ENCODE results near the gene SUCLG2.

The SUCLG2 gene

DNA sequence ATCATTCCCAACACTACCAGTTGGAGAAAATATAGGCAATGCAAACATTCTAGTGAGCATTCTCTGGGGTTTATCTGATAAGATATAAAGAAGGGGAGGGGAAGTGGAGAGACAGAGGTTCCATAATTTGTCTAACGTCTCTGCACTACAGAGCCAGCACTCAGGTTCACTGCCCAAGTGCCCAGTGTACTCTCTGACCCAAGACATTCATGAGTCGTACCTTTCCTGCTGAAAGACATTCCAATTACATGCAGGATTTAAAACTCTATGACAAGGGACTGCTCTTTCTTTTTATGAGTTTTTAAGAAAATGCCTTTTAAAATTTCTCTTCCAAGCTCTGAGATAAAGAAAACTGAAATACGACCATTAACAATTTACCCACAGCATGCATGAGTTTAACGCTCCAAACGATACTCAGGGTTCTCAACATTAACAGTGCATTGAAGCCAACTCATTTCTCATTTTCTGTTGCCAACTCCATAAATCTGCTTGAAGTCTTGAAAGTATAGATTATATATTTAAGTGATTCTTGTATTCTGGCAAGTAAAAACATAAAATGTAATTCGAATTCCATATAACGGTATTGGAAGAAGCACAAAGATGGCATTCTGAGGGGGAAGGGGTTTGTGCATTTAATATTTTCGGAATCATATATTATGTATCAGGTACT lies 193.4 kb downstream of the SUCLG2 start:
- DNase-seq (ENCODE audit: low spot score) (peak; percentile 50), FAIRE-seq (no peak)

DNA sequence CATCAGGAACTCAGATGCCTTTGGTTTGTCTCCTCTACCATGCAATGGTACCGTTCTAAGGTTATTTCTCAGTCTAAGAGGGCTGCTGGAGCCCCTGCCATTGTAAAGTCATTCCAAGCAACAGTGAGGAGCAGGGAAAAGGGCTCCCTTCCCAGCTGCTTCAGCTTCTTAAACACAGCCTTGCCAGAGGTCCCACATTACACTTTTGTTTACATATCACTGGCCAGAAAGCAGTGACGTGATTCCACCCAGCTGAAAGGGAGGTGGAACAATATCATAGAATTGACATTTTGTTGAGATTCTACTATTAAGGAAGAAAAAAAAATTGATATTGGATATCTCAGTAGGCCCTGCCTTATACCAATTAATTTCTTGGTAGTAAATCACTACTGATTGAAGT lies 194.6 kb downstream of the SUCLG2 start:
- FAIRE-seq = no peak
- DNase-seq (ENCODE audit: low spot score) = no peak

DNA sequence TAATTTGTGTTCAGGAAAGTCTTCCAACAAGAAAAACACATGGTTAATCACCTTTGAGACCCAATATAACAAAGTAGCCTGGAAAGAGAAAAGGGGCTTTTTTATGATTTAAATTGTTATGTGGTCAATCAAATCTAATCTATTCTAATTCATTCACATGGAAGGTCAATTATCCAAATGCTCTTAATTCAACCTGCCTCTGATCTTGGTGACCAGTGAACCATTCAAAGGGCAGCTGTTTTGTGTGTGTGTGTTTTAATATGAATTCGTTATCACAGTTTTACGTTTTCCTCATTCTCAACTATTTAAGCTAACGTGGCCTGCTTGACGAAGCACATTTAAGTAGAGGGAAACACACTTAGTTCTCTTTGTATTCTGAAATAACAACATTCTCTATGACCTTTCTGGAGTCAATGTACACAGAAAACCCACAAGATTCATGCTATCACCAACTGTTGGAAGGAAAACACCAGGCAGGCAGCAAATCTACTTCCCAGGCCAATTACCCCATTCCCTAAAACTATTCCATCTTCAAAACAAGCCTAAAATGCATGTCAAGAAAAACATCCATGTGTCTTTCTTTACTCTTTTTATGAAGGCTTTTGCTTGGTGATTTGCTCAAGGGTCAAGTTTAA lies 195.4 kb downstream of the SUCLG2 start:
- no peak for DNase-seq (ENCODE audit: low spot score)
- no peak for FAIRE-seq

DNA sequence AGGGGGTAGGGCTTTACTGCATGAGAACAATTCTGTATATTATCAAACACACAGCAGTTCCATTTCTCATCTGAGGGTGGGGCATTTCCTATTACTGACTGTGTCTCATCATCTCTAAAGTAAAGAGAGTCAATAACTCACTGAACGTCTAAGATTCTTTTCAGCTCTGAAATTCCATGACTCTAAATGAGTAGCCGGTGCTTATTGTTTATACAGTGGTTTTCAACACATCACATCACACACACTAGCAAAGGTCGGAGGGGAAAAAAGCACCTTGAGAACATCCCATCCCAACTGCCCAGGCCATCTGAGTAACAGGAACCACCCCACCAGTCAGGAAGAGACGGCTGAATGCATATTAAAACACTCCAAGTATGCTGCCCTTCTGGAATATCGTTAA lies 196.0 kb downstream of the SUCLG2 start:
- DNase-seq (ENCODE audit: low spot score) (no peak), FAIRE-seq (no peak)

DNA sequence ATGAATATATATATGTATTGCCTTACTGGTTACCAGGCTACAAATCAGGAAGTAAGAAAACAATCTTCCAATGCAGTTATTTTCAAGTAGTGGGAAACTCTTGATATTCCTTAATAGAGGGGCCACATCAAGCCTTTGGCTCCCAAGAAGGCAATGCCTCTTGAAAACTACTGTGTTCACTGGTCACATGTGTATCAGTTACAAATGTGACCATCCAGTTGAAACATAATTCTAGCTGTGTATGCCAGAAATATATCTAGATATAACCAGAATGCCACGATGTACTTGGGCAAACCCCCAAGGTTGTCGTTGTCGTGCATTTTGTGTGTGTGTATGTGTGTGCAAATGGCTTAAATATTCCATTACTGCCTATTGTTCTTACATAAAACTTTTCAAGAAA lies 200.8 kb downstream of the SUCLG2 start:
- FAIRE-seq = no peak
- DNase-seq (ENCODE audit: low spot score) = no peak

DNA sequence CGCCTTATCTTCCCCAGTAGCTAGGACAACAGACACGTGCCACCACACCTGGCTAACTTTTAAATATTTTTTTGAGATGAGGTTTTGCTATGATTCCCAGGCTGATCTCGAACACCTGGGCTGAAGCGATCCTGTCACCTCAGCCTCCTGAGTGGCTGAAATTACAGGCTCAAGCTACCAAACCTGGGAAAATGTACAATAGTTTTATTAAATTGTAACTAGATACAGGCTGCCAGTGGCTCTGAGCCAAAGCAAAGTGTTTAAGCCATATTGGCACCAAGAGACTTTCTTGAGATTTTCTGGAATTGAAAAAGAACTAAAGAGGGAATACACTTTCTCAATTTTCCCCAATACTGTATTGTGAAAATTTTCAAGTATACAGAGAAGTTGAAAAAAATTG lies 204.3 kb downstream of the SUCLG2 start:
- FAIRE-seq = no peak
- no peak for DNase-seq (ENCODE audit: low spot score)

DNA sequence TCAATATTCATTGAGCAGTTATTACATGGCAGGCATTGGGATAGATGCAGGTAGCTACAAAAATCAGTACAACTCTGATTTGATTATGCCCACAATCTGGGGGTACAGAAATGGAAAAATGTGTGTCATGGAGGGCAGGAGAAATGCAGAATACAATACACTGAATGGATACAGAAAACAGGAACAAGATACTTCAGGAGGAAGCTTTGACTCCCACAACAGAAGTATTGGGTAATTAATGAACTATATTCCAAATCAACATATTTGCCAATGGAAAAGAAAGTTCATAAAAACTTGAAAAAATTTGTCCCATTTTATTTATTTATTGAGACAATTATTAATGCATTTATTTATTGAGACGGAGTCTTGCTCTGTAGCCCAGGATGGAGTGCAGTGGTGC lies 207.0 kb downstream of the SUCLG2 start:
- DNase-seq (ENCODE audit: low spot score) (no peak), FAIRE-seq (no peak)

DNA sequence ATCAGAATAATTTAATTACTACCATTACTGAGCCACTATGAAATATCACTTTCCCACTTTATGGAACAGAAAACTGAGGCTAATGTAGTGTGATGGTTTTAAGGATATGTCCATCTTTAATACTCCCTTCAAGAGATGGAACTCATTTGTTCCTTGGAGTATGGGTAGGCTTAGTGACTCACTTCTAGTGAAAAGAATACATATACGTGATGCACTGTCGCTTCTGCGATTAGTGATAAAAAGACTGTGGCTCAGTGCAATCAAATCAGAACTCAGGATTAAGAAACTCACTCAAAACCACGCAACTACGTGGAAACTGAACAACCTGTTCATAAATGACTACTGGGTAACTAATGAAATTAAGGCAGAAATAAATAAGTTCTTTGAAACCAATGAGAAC lies 216.6 kb downstream of the SUCLG2 start:
- DNase-seq (ENCODE audit: low spot score) = no peak
- FAIRE-seq = no peak

DNA sequence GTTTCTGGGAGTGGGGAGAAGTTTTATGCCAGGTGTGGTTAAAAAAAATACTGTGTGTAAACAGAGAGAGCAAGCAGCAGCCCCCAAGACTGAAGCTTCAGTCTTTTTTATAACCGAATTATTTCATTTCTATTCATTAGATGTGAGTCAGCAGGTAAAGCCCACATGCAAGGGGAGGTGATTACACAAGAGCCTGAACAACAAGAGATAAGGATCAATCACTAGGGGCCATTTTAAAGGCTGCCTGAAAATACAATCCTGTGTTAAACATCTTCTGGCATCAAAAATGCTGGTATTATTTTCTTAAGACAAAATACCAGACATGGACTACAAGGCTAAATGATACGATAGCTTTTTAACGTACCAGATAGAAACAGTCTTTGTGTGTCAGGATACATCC lies 217.3 kb downstream of the SUCLG2 start:
- DNase-seq (ENCODE audit: low spot score) (no peak), FAIRE-seq (no peak)

DNA sequence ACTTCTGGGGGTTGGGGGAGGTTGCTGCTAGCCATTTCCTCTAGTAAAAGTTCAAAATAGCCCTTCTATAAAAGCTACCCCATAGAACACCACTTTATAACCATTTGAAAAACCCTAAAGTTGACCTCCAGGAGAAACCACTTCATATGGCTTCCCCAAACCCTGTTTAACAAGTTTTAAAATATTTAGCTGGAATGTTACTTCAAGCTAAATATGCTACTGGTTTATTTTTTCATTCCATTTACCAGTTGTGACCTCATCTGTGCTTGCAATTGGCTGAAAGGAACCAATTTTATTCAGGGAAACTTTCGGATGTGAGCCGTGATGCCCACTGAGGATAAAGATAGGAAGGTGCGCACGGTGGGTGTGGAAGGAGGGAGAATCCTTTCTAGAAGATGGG lies 221.3 kb downstream of the SUCLG2 start:
- DNase-seq (ENCODE audit: low spot score) = no peak
- no peak for FAIRE-seq

DNA sequence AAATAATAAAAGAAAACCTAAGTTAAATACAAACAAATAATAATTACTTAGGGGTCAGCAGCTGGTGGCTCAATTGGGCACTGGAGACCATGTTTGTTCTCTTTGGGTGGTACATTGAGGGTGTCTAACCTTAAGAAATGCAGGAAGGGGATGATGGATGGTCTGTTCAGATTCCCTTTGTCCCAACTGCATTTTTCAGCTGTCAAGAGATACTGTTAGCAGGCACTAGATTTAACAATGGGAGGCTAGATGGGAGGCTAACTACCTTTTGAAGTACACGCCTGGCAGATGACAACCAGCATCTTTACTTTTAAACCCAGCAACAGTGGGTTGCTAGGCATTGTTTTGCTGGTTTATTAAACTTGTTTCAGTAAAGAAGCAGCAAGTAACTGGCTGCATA lies 222.5 kb downstream of the SUCLG2 start:
- FAIRE-seq (no peak), DNase-seq (ENCODE audit: low spot score) (no peak)

DNA sequence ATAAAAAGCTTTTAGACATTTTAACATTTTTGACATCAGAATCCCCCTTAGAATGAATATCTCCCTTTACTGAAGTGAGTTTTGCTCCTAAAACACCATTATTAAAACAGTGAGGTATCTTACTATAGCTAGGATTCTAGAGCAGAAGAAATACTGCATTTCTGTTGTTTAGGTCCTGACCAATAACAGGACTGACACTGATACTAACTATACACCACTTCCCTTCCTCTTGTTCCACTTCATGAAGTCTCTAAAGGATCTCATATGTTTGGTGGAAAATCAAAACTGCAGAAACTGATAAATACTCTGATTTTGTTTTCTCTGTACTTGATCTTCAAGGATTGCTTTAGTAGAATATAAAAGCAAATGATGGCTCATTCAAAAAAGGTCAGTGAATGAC lies 230.7 kb downstream of the SUCLG2 start:
- FAIRE-seq = no peak

DNA sequence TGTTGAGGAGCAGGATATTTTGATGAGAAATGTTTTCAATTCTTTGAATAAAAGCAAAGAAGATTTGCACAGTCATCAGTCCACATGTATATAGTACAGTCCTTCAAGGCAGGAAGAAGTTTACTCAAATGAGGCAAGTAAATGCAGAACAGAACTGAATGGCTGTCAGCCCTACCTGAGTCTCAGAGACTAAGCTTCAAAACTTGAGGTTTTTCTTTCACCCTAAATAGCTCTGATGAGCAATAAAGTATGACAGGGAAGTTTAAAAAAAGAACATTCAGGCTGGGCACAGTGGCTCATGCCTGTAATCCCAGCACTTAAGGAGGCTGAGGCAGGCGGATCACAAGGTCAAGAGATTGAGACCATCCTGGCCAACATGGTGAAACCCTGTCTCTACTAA lies 232.5 kb downstream of the SUCLG2 start:
- DNase-seq (ENCODE audit: low spot score) (no peak), FAIRE-seq (no peak)

More for the DNA sequence above, 230.7 kb downstream of the SUCLG2 start:
- no peak for DNase-seq (ENCODE audit: low spot score)

DNA sequence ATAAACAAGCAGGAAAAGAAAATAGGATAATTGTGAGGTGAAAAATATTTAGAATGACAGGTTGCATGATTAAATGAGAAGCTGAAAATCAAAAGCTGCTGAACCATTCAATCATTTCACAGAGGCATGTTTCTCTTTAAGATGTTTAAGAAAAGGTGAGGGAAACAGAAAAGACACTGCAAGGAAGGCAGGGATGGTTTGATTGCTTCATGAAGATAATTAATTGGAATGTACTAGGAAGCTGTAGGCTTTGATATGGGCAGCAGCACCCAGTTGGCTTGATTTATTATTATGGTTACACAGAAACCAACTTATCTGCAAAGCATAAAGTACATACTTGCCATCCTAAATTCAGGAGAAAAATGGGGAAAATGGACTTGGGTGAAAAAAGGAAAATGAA lies 234.6 kb downstream of the SUCLG2 start:
- FAIRE-seq (no peak), DNase-seq (ENCODE audit: low spot score) (no peak)

DNA sequence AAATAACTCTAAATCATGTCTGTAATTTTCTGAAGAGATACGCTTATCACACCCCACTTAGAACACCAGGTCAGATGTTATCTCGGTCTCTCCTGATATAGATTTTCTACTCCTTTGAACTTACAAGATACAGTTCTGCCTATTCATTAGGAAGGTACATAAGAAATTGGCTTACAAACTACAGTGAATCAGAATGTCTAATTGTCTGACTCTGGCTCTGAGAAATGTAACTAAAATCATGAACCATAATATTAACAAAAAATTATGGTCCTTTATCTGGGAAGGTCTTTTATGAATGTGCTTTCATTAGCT lies 235.2 kb downstream of the SUCLG2 start:
- FAIRE-seq (no peak), DNase-seq (ENCODE audit: low spot score) (no peak)

DNA sequence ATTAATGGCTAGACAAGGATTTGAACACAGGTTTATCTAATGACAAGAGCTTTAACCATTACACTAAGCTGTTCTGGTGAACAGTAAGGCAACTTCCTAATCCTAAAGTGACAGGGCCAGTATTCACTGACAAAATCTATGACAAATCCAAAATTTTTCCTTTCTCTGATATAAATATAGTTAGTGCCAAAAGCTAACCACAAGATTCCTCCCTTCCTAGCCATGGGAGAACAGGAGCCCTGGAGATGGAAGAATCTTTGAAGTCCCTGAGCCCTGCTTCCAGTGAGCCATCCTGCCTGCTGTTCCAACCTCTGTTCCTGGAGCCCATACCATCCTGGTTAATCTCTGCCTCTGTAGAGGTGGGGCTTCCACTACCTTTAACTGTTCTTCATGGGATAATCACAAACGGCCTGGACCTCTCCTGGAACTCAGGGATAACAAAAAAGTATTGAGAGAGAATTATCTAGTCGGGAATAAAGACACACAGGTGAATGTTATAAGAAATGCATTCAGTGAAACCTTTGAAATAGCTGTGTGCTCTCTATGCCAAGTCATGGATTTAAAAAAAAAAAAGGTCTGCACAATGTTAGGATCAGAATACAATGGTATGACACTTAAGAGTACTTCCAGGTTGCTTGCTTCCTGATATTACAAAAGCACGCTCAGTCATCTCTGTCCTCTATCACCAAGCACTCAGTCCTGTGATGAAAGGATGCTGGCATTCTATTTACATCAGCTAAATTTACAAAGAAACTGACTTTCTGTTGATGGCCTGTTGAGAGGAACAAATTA lies 235.8 kb downstream of the SUCLG2 start:
- FAIRE-seq = no peak
- DNase-seq (ENCODE audit: low spot score) = no peak

DNA sequence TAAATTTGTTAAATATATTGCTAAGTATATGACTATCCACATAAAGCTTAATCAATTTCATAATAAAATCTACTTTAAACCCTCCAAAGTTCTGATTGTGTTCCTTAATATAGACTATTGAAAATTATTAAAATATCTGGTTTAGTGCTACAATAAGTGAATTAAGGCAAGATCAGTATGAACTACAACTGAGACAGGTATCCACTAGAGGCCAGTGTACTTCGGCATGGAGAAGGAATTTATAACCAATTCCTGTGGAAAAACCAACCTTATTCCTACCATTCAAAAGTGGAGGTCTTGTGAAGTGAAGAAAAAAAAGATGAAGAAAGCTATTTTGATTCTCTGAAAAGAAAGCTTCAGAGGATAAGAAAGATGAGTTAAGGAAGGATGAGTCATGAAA lies 237.7 kb downstream of the SUCLG2 start:
- DNase-seq (ENCODE audit: low spot score) (no peak), FAIRE-seq (no peak)

DNA sequence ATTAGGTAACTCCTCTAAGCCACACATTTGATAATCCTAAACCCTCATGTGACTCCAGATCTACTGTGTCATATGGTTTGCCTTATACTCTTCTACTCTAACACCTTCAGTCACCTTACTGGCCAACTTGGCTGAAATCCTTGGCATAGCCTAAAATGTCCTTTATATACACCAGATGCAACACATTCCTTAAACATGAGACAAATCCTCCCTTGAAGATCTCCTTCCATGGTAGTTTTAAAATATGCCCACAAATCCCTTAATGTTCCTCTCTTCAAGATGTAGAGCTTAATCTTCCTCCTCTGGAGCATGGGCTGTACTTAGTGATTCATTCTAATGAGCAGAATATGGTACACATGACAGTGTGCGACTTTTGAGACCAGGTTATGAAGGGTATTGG lies 238.9 kb downstream of the SUCLG2 start:
- no peak for FAIRE-seq
- DNase-seq (ENCODE audit: low spot score) = no peak

DNA sequence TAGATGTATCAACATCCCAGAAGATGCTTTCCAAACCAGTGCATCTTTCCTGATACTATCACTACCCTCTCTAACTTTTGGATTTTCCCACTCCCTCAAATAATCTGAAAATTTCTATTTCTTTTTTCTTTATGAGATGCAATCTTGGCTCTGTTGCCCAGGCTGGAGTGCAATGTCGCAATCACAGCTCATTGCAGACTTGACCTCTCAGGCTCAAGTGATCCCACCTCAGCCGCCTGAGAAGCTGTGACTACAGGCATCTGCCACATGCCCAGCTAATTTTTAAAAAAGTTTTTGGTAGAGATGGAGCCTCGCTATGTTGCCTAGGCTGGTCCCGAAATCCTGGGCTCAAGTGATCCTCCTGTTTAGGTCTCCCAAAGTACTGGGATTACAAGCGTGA lies 239.7 kb downstream of the SUCLG2 start:
- FAIRE-seq = no peak
- no peak for DNase-seq (ENCODE audit: low spot score)

DNA sequence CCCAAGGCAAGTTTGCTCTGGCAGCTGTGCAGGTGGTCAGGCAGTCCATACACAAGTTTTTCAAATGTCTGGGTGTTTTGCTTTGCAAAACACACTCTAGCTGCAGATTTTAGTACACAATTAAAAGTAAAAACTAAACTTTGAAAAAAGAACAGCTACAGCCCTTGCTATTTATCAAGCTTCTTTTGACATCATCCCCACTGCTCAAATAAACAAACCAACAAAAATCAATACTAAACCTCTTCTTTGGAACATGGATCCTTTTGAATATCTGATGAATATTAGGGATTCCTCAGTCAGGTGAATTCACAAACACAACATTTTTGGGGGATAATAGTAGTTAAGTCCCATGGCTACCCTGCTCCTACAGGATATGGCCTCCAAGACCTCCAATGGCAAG lies 249.2 kb downstream of the SUCLG2 start:
- no peak for DNase-seq (ENCODE audit: low spot score)
- FAIRE-seq = no peak

DNA sequence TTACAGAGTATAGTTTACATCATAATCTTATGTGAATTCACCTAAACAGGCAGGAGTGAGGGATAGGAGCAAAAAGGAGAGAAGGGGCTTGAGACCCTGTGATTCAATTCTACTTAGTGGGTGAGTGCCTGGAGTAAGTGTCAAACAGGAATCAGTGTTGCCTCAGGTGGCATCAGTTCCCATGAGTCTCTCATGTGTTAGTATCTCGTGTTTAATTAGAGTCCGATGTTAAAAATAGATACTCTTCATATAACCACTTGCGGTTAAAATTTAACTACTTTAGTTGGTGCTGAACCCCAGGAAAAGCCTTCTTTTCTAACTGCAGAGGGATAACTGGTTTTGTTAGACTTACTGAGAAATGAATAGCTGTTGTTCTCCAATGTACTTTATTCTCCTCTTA lies 251.5 kb downstream of the SUCLG2 start:
- no peak for DNase-seq (ENCODE audit: low spot score)
- no peak for FAIRE-seq

DNA sequence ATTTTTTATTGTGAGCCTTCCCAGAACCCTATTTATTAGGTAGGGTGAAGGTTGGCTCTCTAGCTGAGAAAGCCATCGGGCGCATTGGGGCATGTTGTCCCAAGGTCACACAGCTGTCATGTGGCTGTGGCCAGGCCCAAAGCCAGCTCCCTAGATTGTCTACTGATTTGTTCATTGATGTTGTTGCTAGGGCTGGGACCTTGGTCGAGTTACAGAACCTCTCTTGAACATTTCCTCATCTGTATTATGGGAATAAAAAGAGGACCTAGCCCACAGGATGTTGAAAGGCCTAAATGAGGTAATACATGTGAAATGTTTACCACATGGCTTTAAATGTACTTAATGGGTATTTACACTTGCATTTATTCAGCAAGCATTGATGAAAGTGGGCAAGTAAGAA lies 252.5 kb downstream of the SUCLG2 start:
- DNase-seq (ENCODE audit: low spot score) (no peak), FAIRE-seq (no peak)

DNA sequence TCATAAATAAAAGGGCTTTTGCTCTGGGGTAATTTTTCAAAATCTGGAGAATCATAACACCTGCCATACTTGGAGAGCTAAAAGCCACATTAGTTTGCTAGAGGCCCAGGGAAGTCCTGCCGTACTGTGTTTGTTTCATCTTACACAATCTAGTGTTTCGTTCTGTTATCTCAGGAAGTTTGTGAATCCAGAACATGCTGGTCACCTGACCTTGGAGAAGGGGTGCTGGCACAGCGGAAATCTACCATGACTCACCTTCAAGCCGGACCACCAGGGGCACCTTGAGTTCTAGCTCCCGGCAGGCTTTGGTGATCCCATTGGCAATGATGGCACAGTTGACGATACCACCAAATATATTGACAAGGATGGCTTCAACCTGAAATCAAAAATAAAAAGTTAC lies 253.9 kb downstream of the SUCLG2 start:
- FAIRE-seq = no peak
- DNase-seq (ENCODE audit: low spot score) = no peak
